Measurements from ENCODE around the gene PDCD5. TPM values are rescaled to one million over a fixed set of nuclear protein-coding genes. Genes with fewer than 3 reads are reported as not detected.
"Not testable (repeated sequence)": the region's sequence is repeated elsewhere in the genome, so short reads cannot be mapped to it uniquely, and the experiment has no call there.

PDCD5 gene
- total RNA-seq, 1 donor from 2014 or later, result 131 TPM

- no peak overlapping the region for H3K4me3 ChIP-seq (ENCODE audit: low read depth, low read length)
- FAIRE-seq (no peak), DNase-seq (ENCODE audit: low read depth) (no peak)
- TF ChIP-seq CTCF (IDR thresholded peaks at IDR 0.05; ENCODE audit: insufficient read depth, low read length, severe bottlenecking), result no peak
- H3K27me3 ChIP-seq (ENCODE audit: control insufficient read depth, insufficient read depth, low read length), result no peaks in the 10 kb centered on the region
- no peaks in the 10 kb centered on the region for H3K36me3 ChIP-seq (ENCODE audit: control insufficient read depth, insufficient read depth, low read length)
Measured at GRCh38 chr19:32558607-32559228, 22.3 kb upstream of the PDCD5 start.

GRCh38 chr19:32563761-32564160, 17.2 kb upstream of the PDCD5 start:
- TF ChIP-seq CTCF (IDR thresholded peaks at IDR 0.05; ENCODE audit: insufficient read depth, low read length, severe bottlenecking), result no peak
- no peaks in the 10 kb centered on the region for H3K27me3 ChIP-seq (ENCODE audit: control insufficient read depth, insufficient read depth, low read length)
- no peaks in the 10 kb centered on the region for H3K36me3 ChIP-seq (ENCODE audit: control insufficient read depth, insufficient read depth, low read length)
- DNase-seq (ENCODE audit: low read depth) (no peak), FAIRE-seq (no peak)
- no peak overlapping the region for H3K4me3 ChIP-seq (ENCODE audit: low read depth, low read length)

GRCh38 chr19:32566246-32566830, 14.7 kb upstream of the PDCD5 start:
- FAIRE-seq, result no peak
- H3K4me3 ChIP-seq (ENCODE audit: low read depth, low read length), result no peak overlapping the region
- no peak for TF ChIP-seq CTCF (IDR thresholded peaks at IDR 0.05; ENCODE audit: insufficient read depth, low read length, severe bottlenecking)
- no peaks in the 10 kb centered on the region for H3K36me3 ChIP-seq (ENCODE audit: control insufficient read depth, insufficient read depth, low read length)
- no peak for DNase-seq (ENCODE audit: low read depth)
- no peaks in the 10 kb centered on the region for H3K27me3 ChIP-seq (ENCODE audit: control insufficient read depth, insufficient read depth, low read length)

GRCh38 chr19:32567486-32567885, 13.5 kb upstream of the PDCD5 start:
- Histone ChIP-seq H3K4me3 (ENCODE audit: low read depth, low read length) (no peak overlapping the region), H3K36me3 (ENCODE audit: control insufficient read depth, insufficient read depth, low read length) (no peaks in the 10 kb centered on the region), H3K27me3 (ENCODE audit: control insufficient read depth, insufficient read depth, low read length) (no peaks in the 10 kb centered on the region)
- no peak for TF ChIP-seq CTCF (IDR thresholded peaks at IDR 0.05; ENCODE audit: insufficient read depth, low read length, severe bottlenecking)
- no peak for FAIRE-seq
- DNase-seq (ENCODE audit: low read depth), result no peak

GRCh38 chr19:32570081-32570785, 10.8 kb upstream of the PDCD5 start:
- no peak overlapping the region for H3K4me3 ChIP-seq (ENCODE audit: low read depth, low read length)
- FAIRE-seq (no peak), DNase-seq (ENCODE audit: low read depth) (peak; percentile 35)
- no peaks in the 10 kb centered on the region for H3K36me3 ChIP-seq (ENCODE audit: control insufficient read depth, insufficient read depth, low read length)
- no peaks in the 10 kb centered on the region for H3K27me3 ChIP-seq (ENCODE audit: control insufficient read depth, insufficient read depth, low read length)
- TF ChIP-seq CTCF (IDR thresholded peaks at IDR 0.05; ENCODE audit: insufficient read depth, low read length, severe bottlenecking), result peak; percentile 71

GRCh38 chr19:32571471-32572075, 9.4 kb upstream of the PDCD5 start:
- not testable (repeated sequence) for H3K27me3 ChIP-seq (ENCODE audit: control insufficient read depth, insufficient read depth, low read length); H3K4me3 ChIP-seq (ENCODE audit: low read depth, low read length); H3K36me3 ChIP-seq (ENCODE audit: control insufficient read depth, insufficient read depth, low read length); DNase-seq (ENCODE audit: low read depth); FAIRE-seq

GRCh38 chr19:32572700-32573491, 8.1 kb upstream of the PDCD5 start:
- DNase-seq (ENCODE audit: low read depth); H3K27me3 ChIP-seq (ENCODE audit: control insufficient read depth, insufficient read depth, low read length); H3K4me3 ChIP-seq (ENCODE audit: low read depth, low read length); H3K36me3 ChIP-seq (ENCODE audit: control insufficient read depth, insufficient read depth, low read length); FAIRE-seq: not testable (repeated sequence)

Data from bronchial epithelial cell (primary cell).